CMK (cell line): Measurements from ENCODE around the gene ULK4.
"Not testable (repeated sequence)": the region's sequence is repeated elsewhere in the genome, so short reads cannot be mapped to it uniquely, and the experiment has no call there.

Experiments
- DNase-seq: peaks from one replicate; pipeline ENCODE4 v3.0.0-alpha.2; 2010; ENCODE audit warnings: low read depth

Gene ULK4

DNA sequence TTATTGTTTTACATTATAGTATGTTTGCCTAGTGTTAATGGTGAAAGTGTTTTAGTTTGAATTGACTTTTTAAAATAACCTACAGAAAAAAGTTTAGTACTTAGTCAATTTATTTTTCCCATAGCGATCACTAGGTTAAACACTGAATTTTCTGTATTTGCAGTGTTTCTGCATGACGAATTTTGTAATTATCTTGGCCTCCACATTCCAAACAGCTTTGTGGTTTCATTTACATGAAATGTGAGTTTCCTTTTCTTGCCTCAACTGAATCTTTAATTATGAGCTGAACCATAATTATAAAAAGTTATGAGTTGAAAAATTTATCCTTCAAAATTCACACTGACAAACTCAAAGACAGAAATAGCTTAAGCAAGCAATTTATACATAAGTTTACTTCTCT lies 527.1 kb downstream of the ULK4 start:
- no peak for DNase-seq

GRCh38 chr3:41431386-41431785 lies 530.5 kb downstream of the ULK4 start:
- DNase-seq: no peak

DNA sequence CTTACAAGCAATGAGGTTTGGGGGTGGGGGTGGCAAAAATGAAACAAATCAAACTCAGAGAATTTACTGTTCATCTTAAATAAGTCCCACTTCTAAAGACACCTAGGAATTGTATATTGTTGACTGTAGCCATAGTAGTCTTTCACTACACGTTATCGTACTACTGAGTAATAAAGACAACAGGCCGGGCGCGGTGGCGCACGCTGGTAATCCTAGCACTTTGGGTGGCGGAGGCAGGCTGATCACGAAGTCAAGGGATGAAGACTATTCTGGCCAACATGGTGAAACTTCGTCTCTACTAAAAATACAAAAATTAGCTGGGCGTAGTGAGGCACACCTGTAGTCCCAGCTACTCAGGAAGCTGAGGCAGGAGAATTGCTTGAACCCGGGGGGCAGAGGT lies 531.0 kb downstream of the ULK4 start:
- no peak for DNase-seq

DNA sequence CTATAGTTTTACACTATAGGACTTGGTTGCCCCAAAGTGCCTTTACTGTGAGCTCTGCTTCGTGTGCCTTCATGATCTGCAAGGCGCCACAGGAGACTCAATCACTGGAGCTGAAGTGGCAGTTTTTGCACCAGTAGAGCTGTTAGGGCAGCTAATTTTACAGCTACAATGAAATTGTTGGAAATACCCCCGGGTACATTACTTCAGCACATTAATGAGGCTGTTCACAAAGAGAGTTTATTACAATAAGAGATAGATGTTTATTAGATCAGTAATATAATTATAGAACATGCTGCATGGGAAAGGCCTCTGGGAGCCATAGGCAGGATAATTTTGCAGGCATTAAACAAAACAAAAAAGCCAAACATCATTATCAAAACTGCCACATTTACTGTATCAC lies 531.5 kb downstream of the ULK4 start:
- no peak for DNase-seq

- no peak for DNase-seq
Observed at GRCh38 chr3:41426485-41426884, 535.4 kb downstream of the ULK4 start.

GRCh38 chr3:41424543-41425300 lies 537.2 kb downstream of the ULK4 start:
- no peak for DNase-seq

DNA sequence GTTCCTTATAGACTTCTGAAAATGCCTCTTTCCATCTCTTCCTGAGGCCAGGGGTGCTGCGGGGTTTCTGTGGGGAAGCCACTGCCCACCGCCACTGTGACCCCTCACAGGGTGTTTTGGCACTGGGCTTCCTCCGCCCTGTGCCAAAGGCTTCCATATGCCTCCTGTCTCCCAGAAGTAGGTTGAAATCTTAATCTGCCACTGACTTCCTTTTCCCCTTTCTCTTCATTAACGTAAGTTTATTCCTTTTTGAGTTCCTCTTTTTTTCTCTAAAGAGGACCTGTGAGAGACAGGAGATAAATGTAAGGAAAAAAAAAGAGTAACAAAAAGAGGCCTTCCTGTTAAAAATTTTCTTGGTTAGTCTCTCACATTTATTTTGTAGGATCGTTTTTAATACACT lies 542.1 kb downstream of the ULK4 start:
- DNase-seq: no peak

DNA sequence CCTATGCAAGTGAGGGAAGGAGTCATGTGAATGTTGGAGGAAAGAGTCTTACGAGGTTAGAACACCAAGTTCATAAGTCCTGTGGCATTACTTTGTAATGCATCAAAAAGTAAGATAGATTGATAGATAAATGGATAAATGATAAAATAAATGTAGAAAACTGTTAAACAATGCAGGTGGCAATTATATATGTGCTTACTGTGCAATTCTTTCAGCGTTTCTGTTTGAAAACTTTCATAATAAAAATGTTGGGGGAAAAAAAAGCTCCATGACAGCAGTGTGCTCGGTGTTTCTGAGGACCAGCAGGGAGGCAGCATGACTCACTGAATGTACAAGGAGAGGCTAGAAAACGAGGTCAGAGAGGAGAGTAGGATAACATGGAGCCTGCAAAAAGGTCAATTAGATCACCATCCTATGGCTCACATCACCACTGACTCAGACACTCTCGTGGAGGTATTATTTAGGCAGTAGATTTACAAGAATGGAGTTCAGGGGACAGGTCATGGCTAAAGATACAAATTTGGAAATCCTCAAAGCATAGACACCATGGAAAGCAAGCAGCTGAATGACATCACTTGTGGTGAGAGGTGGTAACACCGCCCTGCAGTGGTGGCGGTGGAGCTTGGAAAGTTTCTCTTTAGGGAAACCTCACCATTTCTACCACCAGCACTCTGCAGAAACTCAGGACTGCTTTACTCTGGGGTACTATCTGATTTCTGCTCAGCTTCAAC lies 542.8 kb downstream of the ULK4 start:
- no peak for DNase-seq

DNA sequence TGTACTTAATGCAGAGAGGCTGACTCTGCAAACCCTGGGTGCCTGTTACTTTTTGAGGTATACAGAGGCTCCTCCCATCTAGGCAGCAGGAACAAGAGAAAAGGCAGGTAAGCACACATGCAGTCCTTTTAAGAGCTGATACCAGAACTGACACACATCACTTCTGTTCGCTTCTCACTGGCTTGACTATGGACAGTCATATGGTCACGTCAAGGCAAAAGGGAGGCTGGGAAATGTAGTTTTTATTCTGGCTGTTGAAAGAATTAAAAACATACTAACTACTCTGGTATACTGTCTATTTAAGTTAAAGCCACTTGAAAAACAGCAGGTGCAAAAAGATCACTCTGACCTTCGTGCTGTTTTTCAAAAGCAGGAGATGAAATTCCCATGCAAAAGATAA lies 544.3 kb downstream of the ULK4 start:
- DNase-seq: no peak

- DNase-seq: no peak
Observed at GRCh38 chr3:41411065-41411464, 550.8 kb downstream of the ULK4 start.

- DNase-seq: no peak
Observed at GRCh38 chr3:41405466-41405865, 556.4 kb downstream of the ULK4 start.

- no peak for DNase-seq
Observed at GRCh38 chr3:41404582-41404981, 557.3 kb downstream of the ULK4 start.

GRCh38 chr3:41394896-41395295 lies 567.0 kb downstream of the ULK4 start:
- no peak for DNase-seq

DNA sequence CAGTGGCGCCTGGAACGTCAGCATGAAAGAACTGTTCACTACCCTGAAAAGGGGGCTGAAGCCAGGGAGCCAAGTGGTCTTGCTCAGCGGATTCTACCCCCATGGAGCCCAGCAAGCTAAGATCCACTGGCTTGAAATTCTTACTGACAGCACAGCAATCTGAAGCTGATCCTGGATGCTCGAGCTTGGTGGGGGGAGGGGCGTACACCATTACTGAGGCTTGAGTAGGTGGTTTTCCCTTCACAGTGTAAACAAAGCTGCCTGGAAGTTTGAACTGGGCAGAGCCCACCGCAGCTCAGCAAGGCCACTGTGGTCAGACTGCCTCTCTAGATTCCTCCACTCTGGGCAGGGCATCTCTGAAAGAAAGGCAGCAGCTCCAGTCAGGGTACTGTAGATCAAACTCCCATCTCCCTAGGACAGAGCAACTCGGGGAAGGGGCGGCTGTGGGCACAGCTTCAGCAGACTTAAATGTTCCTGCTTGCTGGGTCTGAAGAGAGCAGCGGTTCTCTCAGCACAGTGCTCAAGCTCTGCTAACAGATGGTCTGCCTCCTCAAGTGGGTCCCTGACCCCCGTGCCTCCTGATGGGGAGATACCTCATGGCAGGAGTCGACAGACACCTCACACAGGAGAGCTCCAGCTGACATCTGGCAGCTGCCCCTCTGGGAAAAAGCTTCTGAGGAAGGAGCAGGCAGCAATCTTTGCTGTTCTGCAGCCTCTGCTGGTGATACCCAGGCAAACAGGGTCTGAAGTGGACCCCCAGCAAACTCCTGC lies 591.0 kb downstream of the ULK4 start:
- not testable (repeated sequence) for DNase-seq

DNA sequence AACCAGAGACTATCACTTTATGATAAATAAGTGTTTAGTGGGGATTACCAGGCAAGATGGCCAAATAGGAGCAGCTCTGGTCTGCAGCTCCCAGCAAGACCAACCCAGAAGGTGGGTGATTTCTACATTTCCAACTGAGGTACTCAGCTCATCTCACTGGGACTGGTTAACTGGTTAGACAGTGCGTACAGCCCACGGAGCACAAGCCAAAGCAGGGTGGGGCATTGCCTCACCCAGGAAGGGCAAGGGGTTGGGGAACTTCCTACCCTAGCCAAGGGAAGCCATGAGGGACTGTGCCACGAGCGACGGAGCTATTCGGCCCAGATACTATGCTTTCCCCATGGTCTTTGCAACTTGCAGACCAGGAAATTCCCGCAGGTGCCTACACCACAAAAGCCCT lies 591.6 kb downstream of the ULK4 start:
- DNase-seq: no peak

DNA sequence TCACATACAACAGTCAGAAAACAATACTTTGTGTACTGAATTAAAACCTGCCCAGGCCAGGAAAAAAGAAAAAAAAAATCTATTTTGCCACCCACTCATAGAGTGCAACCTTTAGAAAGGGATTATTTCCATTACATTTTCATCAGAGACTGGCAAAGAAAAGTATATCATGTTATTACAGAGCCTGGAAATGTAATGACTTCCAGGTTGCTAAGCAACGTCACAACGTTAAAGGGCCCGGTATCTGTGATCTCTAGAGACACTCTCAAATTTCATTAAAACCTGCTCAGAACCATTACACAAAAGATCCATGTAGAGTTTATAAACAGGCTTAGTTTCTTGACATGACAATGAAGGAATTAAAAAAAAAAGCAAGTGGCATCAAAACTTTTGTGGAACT lies 592.1 kb downstream of the ULK4 start:
- no peak for DNase-seq

- DNase-seq: no peak
Observed at GRCh38 chr3:41365973-41366372, 595.9 kb downstream of the ULK4 start.

- no peak for DNase-seq
Observed at GRCh38 chr3:41364736-41365135, 597.2 kb downstream of the ULK4 start.

GRCh38 chr3:41363830-41364523 lies 597.9 kb downstream of the ULK4 start:
- no peak for DNase-seq

DNA sequence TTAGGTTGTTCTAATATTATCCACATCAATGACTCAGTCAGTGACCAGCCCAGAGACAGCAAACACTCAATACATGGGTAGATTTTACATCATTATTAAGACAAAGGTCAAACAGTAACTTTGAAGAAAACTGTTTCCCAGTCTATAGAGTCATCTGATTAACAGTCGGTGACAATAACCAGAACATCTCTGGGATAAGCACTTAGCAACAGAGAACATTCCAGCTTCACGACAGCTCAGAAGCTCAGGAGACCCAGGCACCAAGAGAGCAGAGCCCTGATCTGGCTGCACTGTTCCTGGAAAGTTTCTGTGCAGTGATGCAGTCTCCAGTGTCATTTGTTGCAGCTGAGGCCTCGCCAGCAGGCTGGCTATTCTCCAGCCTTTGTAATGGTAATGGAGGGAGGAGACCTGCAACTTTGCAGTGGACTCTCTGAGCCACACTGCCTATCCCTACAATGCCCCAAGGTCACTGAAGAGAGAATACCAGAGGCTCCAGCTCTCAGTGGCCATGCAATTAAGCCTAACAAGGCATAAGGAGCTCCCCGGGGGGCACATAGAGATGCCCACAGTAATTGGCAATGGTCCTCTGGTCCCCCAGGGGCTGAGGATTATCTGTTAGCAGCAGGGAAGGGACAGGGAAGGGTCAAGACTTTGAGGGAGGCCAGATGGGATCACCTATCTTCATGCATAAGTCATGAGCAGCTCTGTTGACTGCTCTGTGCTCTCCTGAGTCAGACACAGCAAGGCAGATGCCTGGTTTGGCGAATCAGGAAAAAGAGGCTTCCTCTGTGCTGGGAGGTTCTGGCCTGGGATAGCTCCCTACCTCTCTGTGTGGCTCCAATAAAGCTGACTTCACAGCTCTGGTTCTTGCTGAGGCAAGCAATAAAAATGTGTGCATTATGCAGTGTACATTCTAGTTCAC lies 599.0 kb downstream of the ULK4 start:
- DNase-seq: no peak

DNA sequence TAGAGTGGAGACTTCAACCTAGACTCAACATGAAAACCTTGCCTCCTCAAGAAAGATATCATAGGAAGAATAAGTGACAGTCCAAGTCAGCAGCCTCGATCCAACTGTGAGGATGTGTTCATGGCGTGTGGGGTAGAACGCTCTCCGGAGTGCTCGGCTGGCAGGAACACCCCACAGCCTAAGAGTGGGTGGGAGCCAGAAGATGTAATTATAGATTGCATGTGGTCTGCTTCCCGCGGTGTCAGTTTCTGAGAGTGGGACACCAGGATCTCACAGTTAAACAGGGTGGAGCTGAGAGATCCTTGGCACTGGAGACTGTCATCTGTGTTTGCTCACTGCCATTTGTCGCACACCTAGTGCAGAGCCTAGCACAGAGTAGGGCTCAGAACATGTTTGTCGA lies 604.6 kb downstream of the ULK4 start:
- no peak for DNase-seq
